ENCODE data around the gene DPRX. TPM values are rescaled to one million over a fixed set of nuclear protein-coding genes. Genes with fewer than 3 reads are reported as not detected.

DPRX gene
- not detected in 2 replicates for total RNA-seq (2014; rRNA removed; shearing (Covaris generic))

GRCh38 chr19:53631949-53632407 lies at the start of gene DPRX:
Gene DPRX (plus strand): TSS chr19:53631999. CDS start chr19:53632107, 108 bp downstream.
- no peak for DNase-seq (ENCODE audit: low spot score)

DNA sequence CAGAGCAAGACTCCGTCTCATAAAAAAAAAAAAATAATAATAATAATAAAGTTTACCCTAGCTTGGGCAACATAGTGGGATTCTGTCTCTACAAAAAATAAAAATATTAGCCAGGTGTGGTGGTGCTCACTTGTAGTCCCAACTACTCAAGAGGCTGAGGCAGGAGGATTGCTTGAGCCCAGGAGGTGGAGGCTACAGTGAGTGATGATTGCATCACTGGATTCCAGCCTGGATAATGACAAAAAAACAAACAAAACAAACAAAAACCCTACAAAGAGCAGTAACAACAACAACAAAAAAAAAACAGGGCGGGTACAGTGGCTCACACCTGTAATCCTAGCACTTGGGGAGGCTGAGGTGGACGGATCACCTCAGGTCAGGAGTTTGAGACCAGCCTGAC lies 48.6 kb upstream of the DPRX start:
- DNase-seq (ENCODE audit: low spot score), result no peak

GRCh38 chr19:53586277-53586691 lies 45.5 kb upstream of the DPRX start:
- no peak for DNase-seq (ENCODE audit: low spot score)

GRCh38 chr19:53594811-53595509 lies 36.8 kb upstream of the DPRX start:
- DNase-seq (ENCODE audit: low spot score), result no peak

DNA sequence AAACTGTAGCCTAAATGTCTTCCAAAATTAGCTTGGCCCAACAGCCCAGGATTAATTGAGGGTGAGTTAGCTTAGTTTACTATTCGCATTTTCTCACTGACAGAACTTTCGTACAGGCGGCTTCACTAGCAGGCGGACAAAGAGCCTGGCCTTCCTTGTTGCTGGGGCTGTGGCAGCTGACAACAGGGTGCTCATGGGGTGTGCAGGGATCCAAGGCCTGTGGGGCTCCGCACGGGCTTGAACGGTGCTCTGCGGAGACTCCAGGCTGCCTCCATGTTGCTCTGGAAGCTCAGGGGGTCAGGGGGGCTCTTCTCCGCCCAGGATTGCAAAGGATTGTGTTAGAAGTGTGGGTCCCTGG lies 36.3 kb upstream of the DPRX start:
- no peak for DNase-seq (ENCODE audit: low spot score)

DNA sequence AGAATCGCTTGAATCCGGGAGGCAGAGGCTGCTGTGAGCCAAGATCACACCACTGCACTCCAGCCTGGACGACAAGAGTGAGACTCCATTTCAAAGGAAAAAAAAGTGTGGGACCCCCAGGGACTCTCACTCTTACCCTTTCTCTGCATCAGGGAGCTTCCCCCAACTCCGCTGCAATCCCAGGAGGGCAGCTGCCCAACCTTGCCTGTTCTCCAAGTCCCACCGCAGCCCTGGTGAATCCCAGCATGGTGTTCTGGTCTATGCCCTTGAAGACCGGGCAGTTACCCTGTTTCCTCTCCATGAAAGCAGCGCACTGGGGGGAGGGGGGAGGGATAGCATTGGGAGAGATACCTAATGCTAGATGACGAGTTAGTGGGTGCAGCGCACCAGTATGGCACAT lies 35.7 kb upstream of the DPRX start:
- DNase-seq (ENCODE audit: low spot score), result no peak

DNA sequence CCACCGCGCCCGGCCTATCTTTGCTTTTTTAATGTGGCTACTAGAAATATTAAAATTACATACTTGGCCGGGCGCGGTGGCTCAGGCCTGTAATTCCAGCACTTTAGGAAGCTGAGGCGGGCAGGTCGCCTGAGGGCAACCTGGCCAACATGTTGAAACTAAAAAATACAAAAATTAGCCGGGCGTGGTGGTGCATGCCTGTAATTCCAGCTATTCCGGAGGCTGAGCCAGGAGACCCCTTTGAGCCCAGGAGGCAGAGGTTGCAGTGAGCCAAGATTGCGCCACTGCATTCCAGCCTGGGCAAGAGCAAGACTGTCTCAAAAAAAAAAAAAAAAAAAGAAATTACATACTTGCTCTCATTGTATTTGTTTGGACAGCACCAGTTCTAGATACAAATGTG lies 34.8 kb upstream of the DPRX start:
- no peak for DNase-seq (ENCODE audit: low spot score)

DNA sequence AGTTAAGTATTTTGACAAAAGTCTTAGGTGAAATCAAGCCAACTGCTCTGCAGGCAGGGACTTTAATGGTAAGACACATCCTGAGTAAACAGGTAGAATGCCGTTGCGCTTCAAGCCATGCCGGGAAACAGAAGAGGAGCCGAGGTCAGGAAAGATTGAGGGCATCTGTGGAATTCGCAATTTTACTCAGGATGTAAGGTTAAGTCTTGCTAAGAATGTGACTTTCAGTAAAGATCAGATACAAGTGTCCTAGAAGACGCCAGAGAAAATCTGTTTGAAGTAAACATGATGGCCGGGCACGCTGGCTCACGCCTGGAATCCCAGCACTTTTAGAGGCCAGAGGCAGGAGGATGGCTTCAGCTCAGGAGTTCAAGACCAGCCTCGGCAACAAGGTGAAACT lies 33.4 kb upstream of the DPRX start:
- no peak for DNase-seq (ENCODE audit: low spot score)

- no peak for DNase-seq (ENCODE audit: low spot score)
Measured at GRCh38 chr19:53600217-53600616, 31.6 kb upstream of the DPRX start.

DNA sequence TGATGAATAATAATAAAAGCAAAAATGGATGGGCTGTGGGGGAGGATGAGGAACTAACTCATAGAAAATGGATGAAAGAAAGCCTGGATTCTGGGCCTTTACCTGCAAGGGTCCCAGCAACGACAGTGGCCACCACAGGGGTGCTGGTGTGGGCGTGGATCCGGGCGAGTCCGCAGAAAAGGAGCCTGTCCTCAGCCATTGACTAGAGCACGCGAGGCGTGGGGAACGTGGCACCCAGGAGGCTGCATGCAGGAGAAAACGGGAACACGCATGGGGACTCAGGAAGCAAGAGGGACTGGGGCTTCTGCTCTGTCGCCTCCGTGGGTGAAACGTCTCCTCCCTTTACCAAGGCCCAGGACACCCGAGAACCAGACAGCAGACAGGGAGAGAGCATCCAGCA lies 25.8 kb upstream of the DPRX start:
- no peak for DNase-seq (ENCODE audit: low spot score)

DNA sequence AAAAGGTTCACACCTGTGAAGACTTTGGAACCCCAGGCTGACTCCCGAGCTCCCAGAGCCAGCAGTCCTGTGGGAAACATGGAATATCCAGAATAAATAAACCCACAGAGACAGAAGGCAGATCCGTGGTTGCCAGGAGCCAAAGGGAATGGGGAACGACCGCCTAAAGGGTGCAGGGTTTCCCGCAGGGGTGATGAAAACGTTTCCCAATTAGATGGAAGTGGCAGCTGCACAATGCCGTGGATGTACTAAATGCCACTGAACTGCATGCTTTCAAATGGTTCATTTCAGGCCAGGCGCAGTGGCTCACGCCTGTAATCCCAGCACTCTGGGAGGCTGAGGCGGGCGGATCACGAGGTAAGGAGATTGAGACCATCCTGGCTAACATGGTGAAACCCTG lies 23.4 kb upstream of the DPRX start:
- no peak for DNase-seq (ENCODE audit: low spot score)

GRCh38 chr19:53612762-53613526 lies 18.9 kb upstream of the DPRX start:
- DNase-seq (ENCODE audit: low spot score), result peak; percentile 68

- DNase-seq (ENCODE audit: low spot score), result peak; percentile 60
Measured at GRCh38 chr19:53621885-53622740, 9.7 kb upstream of the DPRX start.

- no peak for DNase-seq (ENCODE audit: low spot score)
Measured at GRCh38 chr19:53624771-53625545, 6.8 kb upstream of the DPRX start.

GRCh38 chr19:53626486-53626885 lies 5.3 kb upstream of the DPRX start:
- no peak for DNase-seq (ENCODE audit: low spot score)

DNA sequence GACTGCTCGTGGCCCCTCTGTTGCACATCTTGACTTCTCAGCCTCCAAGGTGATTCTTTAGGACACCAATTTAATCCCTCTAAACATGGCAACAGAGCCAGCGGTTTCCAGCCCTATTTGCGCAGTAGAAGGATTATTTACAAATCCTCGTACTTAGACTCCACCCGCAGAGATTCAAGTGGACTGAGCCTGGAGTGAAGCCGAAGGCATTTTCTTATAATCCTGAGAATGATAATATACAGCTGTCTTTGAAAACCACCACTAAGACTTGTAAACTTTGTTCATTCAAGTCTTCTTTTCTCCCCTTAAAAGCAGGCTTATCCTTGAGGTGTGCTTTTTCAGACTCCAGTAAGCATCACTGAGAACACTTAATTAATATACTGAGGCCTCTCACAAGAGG lies 4.8 kb upstream of the DPRX start:
- no peak for DNase-seq (ENCODE audit: low spot score)

- no peak for DNase-seq (ENCODE audit: low spot score)
Measured at GRCh38 chr19:53634768-53635167, 3.0 kb downstream of the DPRX start.

DNA sequence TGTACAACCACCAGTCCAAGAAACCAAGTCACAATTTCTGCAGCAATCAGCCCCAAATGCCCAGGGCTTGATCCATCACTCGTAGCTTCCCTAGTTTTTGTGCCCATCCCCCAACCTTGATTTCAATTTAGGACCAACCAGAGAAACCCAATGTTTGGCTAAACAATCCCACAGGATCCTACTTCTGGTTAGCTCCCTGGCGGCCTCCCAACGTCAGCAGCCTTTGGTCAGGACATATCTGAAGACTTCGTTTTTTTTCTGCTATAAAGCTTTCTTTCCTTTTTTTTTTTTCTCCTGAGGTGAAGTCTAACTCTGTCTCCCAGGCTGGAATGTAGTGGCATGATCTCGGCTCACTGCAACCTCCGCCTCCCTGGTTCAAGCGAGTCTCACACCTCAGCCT lies 7.7 kb downstream of the DPRX start:
- no peak for DNase-seq (ENCODE audit: low spot score)

GRCh38 chr19:53642381-53643099 lies 10.7 kb downstream of the DPRX start:
- peak; percentile 22 for DNase-seq (ENCODE audit: low spot score)

- no peak for DNase-seq (ENCODE audit: low spot score)
Measured at GRCh38 chr19:53644061-53644816, 12.4 kb downstream of the DPRX start.
